Kidney (tissue), 14 donors: ENCODE data around the gene IGFBP2. TPM values are rescaled to one million over a fixed set of nuclear protein-coding genes. Genes with fewer than 3 reads are reported as not detected.
"Not testable (repeated sequence)": the region's sequence is repeated elsewhere in the genome, so short reads cannot be mapped to it uniquely, and the experiment has no call there.

Experiments used
- DNase-seq, 5 donors: peaks; one replicate each; pipeline ENCODE4 v3.0.0-alpha.2; 2013 to 2020
- FAIRE-seq: peaks from 2 replicates; lab custom pipeline; 2012; peaks lifted over from hg19 to GRCh38; lab: Jason Lieb, UNC
- H3K27ac ChIP-seq, 2 donors: one replicate each; pipeline ENCODE4 v1.7.0; 2013; ENCODE audit warnings: low read depth in 2 of 2, low read length in 2 of 2, inconsistent platforms in 1 of 2
- H3K27me3 ChIP-seq: one replicate; pipeline ENCODE4 v1.7.1; 2013; ENCODE audit warnings: low read length, inconsistent platforms; ENCODE audit not compliant: control insufficient read depth, insufficient read depth
- H3K36me3 ChIP-seq, 3 donors: one replicate each; pipeline versions ENCODE4 v1.7.0 to v1.7.1; 2013; ENCODE audit warnings: low read length in 3 of 3, control low read depth in 1 of 3, inconsistent platforms in 1 of 3; ENCODE audit not compliant: insufficient read depth in 3 of 3, control insufficient read depth in 2 of 3
- H3K4me1 ChIP-seq, 3 donors: one replicate each; pipeline versions ENCODE4 v1.7.0 to v1.7.1; 2013; ENCODE audit warnings: low read length in 3 of 3, inconsistent platforms in 1 of 3, low read depth in 1 of 3; ENCODE audit not compliant: control insufficient read depth in 2 of 3, insufficient read depth in 2 of 3
- H3K4me3 ChIP-seq, 3 donors: one replicate each; pipeline versions ENCODE4 v1.7.0 to v1.8.1; 2013; ENCODE audit warnings: low read length in 3 of 3, control low read depth in 1 of 3, inconsistent platforms in 1 of 3
- H3K9ac ChIP-seq, 3 donors: one replicate each; pipeline versions ENCODE4 v1.7.0 to v1.7.1; 2013; ENCODE audit warnings: low read length in 3 of 3, control low read depth in 1 of 3, inconsistent platforms in 1 of 3
- H3K9me3 ChIP-seq, 3 donors: one replicate each; pipeline versions ENCODE4 v1.7.0 to v1.7.1; 2013; ENCODE audit warnings: low read length in 3 of 3, control low read depth in 1 of 3, inconsistent platforms in 1 of 3; ENCODE audit not compliant: control insufficient read depth in 2 of 3, insufficient read depth in 1 of 3
- intact Hi-C: fragments of 100-400 bp; cut with DNase I; formaldehyde crosslinking; loops from one replicate; pipeline ENCODE4 v1.11.1; 2022
- polyA plus RNA-seq: library from polyadenylated mRNA; stranded (reverse); fragments of 350-450 nt; fragmentation: Illumina TruSeq; extraction: RNeasy Lipid Tissue Mini Kit (QIAGEN cat#74804); gene quantifications from one replicate; pipeline ENCODE4 v1.2.3, GENCODE V29; 2014; ENCODE audit warnings: low read depth, low replicate concordance; ENCODE audit not compliant: insufficient read depth
- total RNA-seq: library from RNA; stranded (reverse); fragmentation: NEBNext Ultra II Directional; extraction: Animal tissue kit (Norgen Biotek cat#: 25700); gene quantifications from one replicate; pipeline ENCODE4 v1.2.1, GENCODE V29; 2021
- TF ChIP-seq, protein P1 (sequence below): IDR thresholded peaks from 3 replicates; pipeline ENCODE4 v1.5.1; 2012; ENCODE audit warnings: mild to moderate bottlenecking, moderate library complexity, borderline replicate concordance; ENCODE audit not compliant: insufficient read depth; ENCODE audit errors: extremely low read depth
- donor health status: control.
- donor health status: control.
- donor health status: control.
- donor health status: control.
- donor health status: control.
- donor health status: DM: yes; HTN: yes; CAD: no.
- donor health status: Normal renal cell carcinoma (clear cell type).

Gene IGFBP2
- total and polyA plus RNA-seq, 2 donors from 2014 or later: 53.7 to 369 TPM

DNA sequence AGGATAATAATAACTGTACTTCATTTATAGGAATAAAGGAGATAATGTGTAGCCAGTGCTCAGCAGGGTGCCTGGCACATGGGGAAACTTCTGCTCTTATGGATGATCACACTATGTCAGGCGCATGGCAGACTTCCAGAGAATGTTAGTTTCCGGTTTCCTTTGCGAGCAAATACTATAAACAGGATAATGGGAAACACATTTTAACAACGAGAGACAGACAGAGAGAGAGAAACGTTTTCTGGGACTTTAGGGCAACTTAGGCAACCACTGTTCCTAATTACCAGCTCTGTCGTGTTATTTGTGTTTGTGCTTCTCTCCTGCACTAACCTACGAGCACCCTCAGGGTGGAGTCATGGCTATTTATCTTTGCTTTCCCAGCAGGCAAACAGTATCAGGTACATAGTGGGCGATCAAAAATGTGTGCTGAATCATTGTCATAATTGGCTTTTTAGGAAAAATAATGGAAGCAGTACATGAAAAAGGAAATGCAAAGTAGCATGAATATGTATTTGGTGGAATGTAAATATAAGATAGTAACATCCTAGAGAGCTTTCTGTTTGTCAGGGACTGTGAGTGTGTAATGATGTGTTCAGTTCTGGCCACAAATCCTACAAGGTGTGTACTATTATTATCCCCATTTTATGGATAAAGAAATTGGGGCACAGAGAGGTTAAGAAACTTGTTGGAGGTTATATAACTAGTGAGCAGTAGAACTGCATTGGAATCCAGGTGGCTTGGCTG lies 36.8 kb upstream of the IGFBP2 start:
- Histone ChIP-seq H3K4me3 (no peak overlapping the region), H3K4me1 (peaks cover 4 to 11% (median 7%) of the 10 kb centered on the region in 3 donors), H3K27me3 (no peaks in the 10 kb centered on the region), H3K9me3 (no peaks in the 10 kb centered on the region), H3K27ac (no peak overlapping the region), H3K9ac (no peak overlapping the region), H3K36me3 (no peaks in the 10 kb centered on the region)
- intact Hi-C loops: no loop called here
- TF ChIP-seq, protein P1, sequence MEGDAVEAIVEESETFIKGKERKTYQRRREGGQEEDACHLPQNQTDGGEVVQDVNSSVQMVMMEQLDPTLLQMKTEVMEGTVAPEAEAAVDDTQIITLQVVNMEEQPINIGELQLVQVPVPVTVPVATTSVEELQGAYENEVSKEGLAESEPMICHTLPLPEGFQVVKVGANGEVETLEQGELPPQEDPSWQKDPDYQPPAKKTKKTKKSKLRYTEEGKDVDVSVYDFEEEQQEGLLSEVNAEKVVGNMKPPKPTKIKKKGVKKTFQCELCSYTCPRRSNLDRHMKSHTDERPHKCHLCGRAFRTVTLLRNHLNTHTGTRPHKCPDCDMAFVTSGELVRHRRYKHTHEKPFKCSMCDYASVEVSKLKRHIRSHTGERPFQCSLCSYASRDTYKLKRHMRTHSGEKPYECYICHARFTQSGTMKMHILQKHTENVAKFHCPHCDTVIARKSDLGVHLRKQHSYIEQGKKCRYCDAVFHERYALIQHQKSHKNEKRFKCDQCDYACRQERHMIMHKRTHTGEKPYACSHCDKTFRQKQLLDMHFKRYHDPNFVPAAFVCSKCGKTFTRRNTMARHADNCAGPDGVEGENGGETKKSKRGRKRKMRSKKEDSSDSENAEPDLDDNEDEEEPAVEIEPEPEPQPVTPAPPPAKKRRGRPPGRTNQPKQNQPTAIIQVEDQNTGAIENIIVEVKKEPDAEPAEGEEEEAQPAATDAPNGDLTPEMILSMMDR: no peak
- DNase-seq: peak in 2 of 5 donors; percentile 37 to 71
- no peak for FAIRE-seq

DNA sequence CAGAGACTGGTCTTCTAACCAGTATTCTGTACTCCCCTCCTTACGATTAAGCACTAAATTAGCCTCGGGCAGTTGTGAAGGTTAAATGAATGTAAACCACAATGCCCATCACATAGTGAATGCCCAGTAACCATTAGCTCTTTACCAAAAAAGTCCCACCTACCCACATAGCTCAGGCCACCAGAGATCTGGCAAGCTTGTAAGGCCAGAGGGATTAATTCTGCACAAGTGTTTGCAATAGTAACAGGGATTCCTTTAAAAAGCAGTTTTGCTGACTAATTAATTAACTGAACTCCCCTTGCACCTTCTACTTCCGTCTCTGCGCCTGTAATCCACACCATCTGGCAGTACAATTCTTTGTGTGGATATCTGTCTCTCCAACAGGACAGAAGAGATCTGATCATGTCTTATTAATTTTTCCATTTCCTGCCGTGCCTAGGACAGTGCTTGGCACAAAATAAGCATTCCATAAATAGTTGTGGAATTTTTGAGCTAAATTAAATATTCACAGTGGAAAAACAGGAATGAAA lies 36.2 kb upstream of the IGFBP2 start:
- intact Hi-C loops: no loop called here
- Histone ChIP-seq H3K4me1 (peaks cover 4 to 11% (median 7%) of the 10 kb centered on the region in 3 donors), H3K27ac (no peak overlapping the region), H3K27me3 (no peaks in the 10 kb centered on the region), H3K36me3 (no peaks in the 10 kb centered on the region), H3K9ac (no peak overlapping the region), H3K9me3 (no peaks in the 10 kb centered on the region), H3K4me3 (no peak overlapping the region)
- DNase-seq (peak in 2 of 5 donors; percentile 58 to 70), FAIRE-seq (no peak)
- TF ChIP-seq, protein P1: no peak

DNA sequence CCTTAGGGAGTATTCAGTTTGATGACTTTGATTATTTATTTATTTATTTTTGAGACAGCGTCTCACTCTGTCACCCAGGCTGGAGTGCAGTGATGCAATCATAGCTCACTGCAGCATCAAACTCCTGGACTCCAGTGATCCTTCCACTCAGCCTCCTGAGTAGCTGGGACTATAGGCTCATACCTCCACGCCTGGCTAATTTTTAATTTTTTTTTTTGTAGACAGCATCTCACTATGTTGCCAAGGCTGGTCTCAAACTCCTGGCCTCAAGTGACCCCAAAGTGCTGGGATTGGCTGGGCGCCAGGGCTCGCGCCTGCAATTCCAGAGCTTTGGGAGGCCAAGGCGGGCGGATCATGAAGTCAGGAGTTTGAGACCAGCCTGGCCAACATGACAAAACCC lies 35.4 kb upstream of the IGFBP2 start:
- H3K27me3 ChIP-seq, H3K4me3 ChIP-seq, intact Hi-C loops, H3K9ac ChIP-seq, FAIRE-seq, H3K36me3 ChIP-seq, H3K9me3 ChIP-seq, H3K27ac ChIP-seq: not testable (repeated sequence)
- peak in 2 of 5 donors; percentile 37 to 59 for DNase-seq
- peaks cover 4 to 11% (median 7%) of the 10 kb centered on the region in 3 donors for H3K4me1 ChIP-seq

DNA sequence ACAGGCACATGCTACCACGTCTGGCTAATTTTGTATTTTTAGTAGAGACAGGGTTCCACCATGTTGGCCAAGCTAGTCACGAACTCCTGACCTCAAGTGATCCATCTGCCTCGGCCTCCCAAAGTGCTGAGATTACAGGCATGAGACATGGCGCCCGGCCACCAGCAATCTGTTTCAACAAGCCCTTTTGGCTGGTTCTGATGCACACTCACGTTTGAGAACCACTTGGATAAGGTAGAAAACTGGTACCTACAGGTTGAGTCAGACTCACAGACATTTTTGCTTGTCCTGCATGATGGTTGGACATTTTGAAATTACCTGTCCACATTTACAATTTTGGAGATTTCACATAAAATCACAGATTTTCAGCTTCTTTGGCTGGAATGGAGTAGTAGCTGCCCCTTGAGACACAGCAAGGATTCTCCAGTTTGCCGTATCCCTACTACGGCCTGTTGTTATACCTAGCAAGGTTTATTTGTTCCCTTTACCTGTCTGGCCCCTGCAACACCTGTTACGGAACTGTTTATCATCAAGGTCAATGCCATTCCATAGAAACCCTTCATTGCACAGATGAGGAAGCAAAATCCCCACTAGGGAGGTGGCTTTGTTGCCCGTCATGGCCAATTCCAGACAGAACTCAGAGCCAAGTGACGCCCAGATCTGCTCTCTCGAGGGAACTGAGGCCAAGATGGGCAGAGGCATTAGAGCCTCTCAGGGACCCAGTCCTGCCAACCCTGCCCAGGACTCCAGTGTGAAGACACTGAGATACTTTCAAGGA lies 31.4 kb upstream of the IGFBP2 start:
- DNase-seq (no peak), FAIRE-seq (no peak)
- TF ChIP-seq, protein P1: no peak
- Histone ChIP-seq H3K4me3 (no peak overlapping the region), H3K9me3 (no peaks in the 10 kb centered on the region), H3K9ac (no peak overlapping the region), H3K27ac (no peak overlapping the region), H3K4me1 (peaks cover 3 to 7% (median 4%) of the 10 kb centered on the region in 3 donors), H3K27me3 (no peaks in the 10 kb centered on the region), H3K36me3 (no peaks in the 10 kb centered on the region)
- intact Hi-C loops: no loop called here
